ENCODE measurements around the gene STK11.

- TF ChIP-seq CTCF (IDR thresholded peaks at IDR 0.05; ENCODE audit: low read depth, low read length) (no peak), POLR2A (IDR thresholded peaks at IDR 0.05; ENCODE audit: extremely low read depth, insufficient read length) (no peak), MYC (IDR thresholded peaks at IDR 0.05; ENCODE audit: low read depth, low read length) (no peak), MAX (IDR thresholded peaks at IDR 0.05; ENCODE audit: low read depth, low read length) (no peak)
Observed at GRCh38 chr19:1219786-1220476, 14.4 kb downstream of the STK11 start.

Data from NB4 (cell line).